HepG2 (cell line): ENCODE measurements around the gene PCDHB9. TPM values are rescaled to one million over a fixed set of nuclear protein-coding genes. Genes with fewer than 3 reads are reported as not detected.
A peak's percentile ranks its signal among the peaks of the same experiment; 100 is the strongest.
"Not testable (repeated sequence)": the region's sequence is repeated elsewhere in the genome, so short reads cannot be mapped to it uniquely, and the experiment has no call there.

Source experiments
- ATAC-seq: fragments of 200-7000 bp; cut with Tn5 transposase; 3 replicates; pipeline ENCODE4 v1.9.1; 2020; ENCODE audit warnings: mild to moderate bottlenecking, moderate library complexity
- BruUV-seq: library from RNA; stranded (reverse); fragments of 400-500 nt; replicated peaks from 2 replicates; lab custom pipeline; 2021; lab: Mats Ljungman, UMichigan
- CTCF ChIA-PET: fragments of 300-600 bp; formaldehyde crosslinking; extraction: SDS; loops from one replicate; lab custom pipeline; 2021; ENCODE audit warnings: low total read pairs, inconsistent platforms, low intra/inter-chr PET ratio; lab: Yijun Ruan, JAX
- POLR2A ChIA-PET: fragments of 350-600 bp; sonication (Branson Sonifier 250); formaldehyde crosslinking; loops from one replicate; lab custom pipeline; 2020; ENCODE audit warnings: antibody characterized with exemption, inconsistent platforms; lab: Yijun Ruan, JAX
- DNase-seq: peaks from one replicate; pipeline ENCODE4 v3.0.0-alpha.2; 2015; ENCODE audit warnings: low spot score
- FAIRE-seq: peaks from 3 replicates; lab custom pipeline; 2011; peaks lifted over from hg19 to GRCh38; lab: Jason Lieb, UNC
- H2AFZ ChIP-seq: one replicate; pipeline ENCODE4 v1.6.1; 2011; ENCODE audit warnings: low read length, inconsistent platforms
- H3K27ac ChIP-seq: fragments of 300-600 bp; 3 replicates; pipeline ENCODE4 v1.8.0; 2011; ENCODE audit warnings: mixed run types, mild to moderate bottlenecking, mixed read lengths, low read length, inconsistent platforms; ENCODE audit not compliant: insufficient read depth; ENCODE audit errors: extremely low read length
- H3K27me3 ChIP-seq, 2 experiments: fragments of 200-600 bp in 1 of 2; 2 replicates in 1 of 2; 3 replicates in 1 of 2; pipeline versions ENCODE4 v1.6.0 to v1.8.0; 2011; ENCODE audit warnings: low read length in 2 of 2, mild to moderate bottlenecking in 2 of 2, moderate library complexity in 2 of 2, inconsistent platforms in 1 of 2; ENCODE audit not compliant: insufficient read depth in 2 of 2, control insufficient read depth in 1 of 2
- H3K36me3 ChIP-seq, 2 experiments: fragments of 200-600 bp in 1 of 2; replicated peaks in 1 of 2; 2 replicates in 1 of 2; 3 replicates in 1 of 2; pipeline versions ENCODE4 v1.5.1 to v1.8.0; 2011; ENCODE audit warnings: low read length in 2 of 2, inconsistent platforms in 1 of 2; ENCODE audit not compliant: insufficient read depth in 2 of 2, control insufficient read depth in 1 of 2
- H3K4me1 ChIP-seq: 2 replicates; pipeline ENCODE4 v1.5.1; 2012; ENCODE audit warnings: low read length, inconsistent platforms; ENCODE audit not compliant: insufficient read depth
- H3K4me2 ChIP-seq: 2 replicates; pipeline ENCODE4 v1.6.0; 2011; ENCODE audit warnings: low read depth, low read length, inconsistent platforms
- H3K4me3 ChIP-seq, 3 experiments: fragments of 200-600 bp in 1 of 3; sonication (generic), shearing (Covaris generic) in 1 of 3; replicated peaks in 1 of 3; 2 replicates each; pipeline ENCODE4 v1.5.1; 2011 to 2016; ENCODE audit warnings: low read length in 3 of 3, inconsistent platforms in 2 of 3, low read depth in 2 of 3, mild to moderate bottlenecking in 2 of 3, control low read depth in 1 of 3, mixed read lengths in 1 of 3; ENCODE audit not compliant: insufficient read depth in 1 of 3
- H3K79me2 ChIP-seq: one replicate; pipeline ENCODE4 v1.6.1; 2011; ENCODE audit warnings: low read length, inconsistent platforms; ENCODE audit not compliant: insufficient read depth
- H3K9ac ChIP-seq: 2 replicates; pipeline ENCODE4 v1.6.0; 2011; ENCODE audit warnings: mild to moderate bottlenecking, low read depth, low read length, inconsistent platforms; ENCODE audit not compliant: insufficient read depth
- H3K9me3 ChIP-seq: 2 replicates; pipeline ENCODE4 v1.5.1; 2012; ENCODE audit warnings: mild to moderate bottlenecking, low read length
- H4K20me1 ChIP-seq: 2 replicates; pipeline ENCODE4 v1.6.0; 2011; ENCODE audit warnings: inconsistent platforms, mild to moderate bottlenecking, low read length, moderate library complexity; ENCODE audit not compliant: insufficient read depth
- ARID3A ChIP-seq: IDR thresholded peaks from 2 replicates; pipeline ENCODE4 v1.6.1; 2012; ENCODE audit warnings: low read depth, low read length, improper control_type of control experiment
- ARID5B ChIP-seq: IDR thresholded peaks from 2 replicates; pipeline ENCODE4 v1.4.0; 2020; ENCODE audit warnings: mild to moderate bottlenecking, missing genetic modification reagents
- CTCF ChIP-seq: sonication (generic); formaldehyde crosslinking; IDR thresholded peaks from 2 replicates; pipeline ENCODE4 v1.5.0; 2020; ENCODE audit warnings: mild to moderate bottlenecking, missing genetic modification reagents, moderate library complexity
- GFI1 ChIP-seq: sonication (generic); formaldehyde crosslinking; IDR thresholded peaks from 2 replicates; pipeline ENCODE4 v1.5.0; 2020; ENCODE audit warnings: missing genetic modification reagents, mild to moderate bottlenecking, borderline replicate concordance
- HOXD1 ChIP-seq: sonication (generic); formaldehyde crosslinking; IDR thresholded peaks from 2 replicates; pipeline ENCODE4 v1.5.0; 2020; ENCODE audit warnings: missing genetic modification reagents
- MEF2D ChIP-seq: sonication (generic); formaldehyde crosslinking; IDR thresholded peaks from 2 replicates; pipeline ENCODE4 v1.5.1; 2020; ENCODE audit warnings: mild to moderate bottlenecking, missing genetic modification reagents
- PITX1 ChIP-seq: sonication (generic); formaldehyde crosslinking; IDR thresholded peaks from 2 replicates; pipeline ENCODE4 v1.5.1; 2020; ENCODE audit warnings: mild to moderate bottlenecking, missing genetic modification reagents
- POLR2AphosphoS5 ChIP-seq: IDR thresholded peaks from 2 replicates; pipeline ENCODE4 v1.6.1; 2012; ENCODE audit warnings: low read depth, low read length
- RBAK ChIP-seq: sonication (generic); formaldehyde crosslinking; IDR thresholded peaks from 2 replicates; pipeline ENCODE4 v1.5.1; 2020; ENCODE audit warnings: mild to moderate bottlenecking, missing genetic modification reagents
- STAG1 ChIP-seq: sonication (generic); formaldehyde crosslinking; IDR thresholded peaks from 2 replicates; pipeline ENCODE4 v1.4.0; 2020; ENCODE audit warnings: missing genetic modification reagents
- ZNF572 ChIP-seq: sonication (generic); formaldehyde crosslinking; IDR thresholded peaks from 2 replicates; pipeline ENCODE4 v1.5.1; 2020; ENCODE audit warnings: mild to moderate bottlenecking, missing genetic modification reagents
- ZNF709 ChIP-seq: sonication (generic); formaldehyde crosslinking; IDR thresholded peaks from 2 replicates; pipeline ENCODE4 v1.5.0; 2020; ENCODE audit warnings: mild to moderate bottlenecking, missing genetic modification reagents
- WGBS: methylation state at CpG from one replicate; pipeline ENCODE4 v1.1.6; 2017; ENCODE audit warnings: low lambda C conversion rate; 5-methylcytosine and 5-hydroxymethylcytosine counted together
- in situ Hi-C: cut with HindIII; loops from 2 replicates; pipeline ENCODE4 v1.10.0; 2017; ENCODE audit warnings: low pct_unique_long_range_greater_than_20kb; ENCODE audit not compliant: extremely low pct_ligation_motif_present
- intact Hi-C: fragments of 100-400 bp; cut with micrococcal nuclease; formaldehyde crosslinking; loops from one replicate; pipeline ENCODE4 v1.10.0; 2022; ENCODE audit not compliant: unreplicated experiment
- polyA plus RNA-seq, 8 experiments: library from polyadenylated mRNA; depleted of rRNA in 3 of 8; stranded (reverse) in 7 of 8; unstranded in 1 of 8; fragments of >200 nt; fragmentation: Illumina TruSeq in 4 of 8; extraction: Trizol in 4 of 8; gene quantifications; 2 replicates each; pipeline versions ENCODE4 v1.2.1 to v1.2.3, GENCODE V29; 2011 to 2016; ENCODE audit warnings: low read depth in 4 of 8, missing spikeins in 1 of 8, mixed read lengths in 1 of 8; ENCODE audit not compliant: insufficient read depth in 1 of 8
- total RNA-seq, 5 experiments: library from RNA; depleted of rRNA; stranded (reverse); fragments of >200 nt; fragmentation: Illumina TruSeq; extraction: Trizol; gene quantifications; 2 replicates each; pipeline ENCODE4 v1.2.3, GENCODE V29; 2016; ENCODE audit warnings: low read depth in 1 of 5

The PCDHB9 gene
- total and polyA plus RNA-seq, 2 of the 13 experiments (the other 11 are each of a cell fraction or from before 2014, with no cell fraction given), result 0.17 to 0.18 TPM

GRCh38 chr5:141201646-141202045 lies 14.7 kb downstream of the PCDHB9 start:
- H3K27me3 ChIP-seq, in situ Hi-C loops, H3K4me2 ChIP-seq, CTCF ChIA-PET, intact Hi-C loops, ATAC-seq, H4K20me1 ChIP-seq, H3K9ac ChIP-seq, DNase-seq, BruUV-seq, H3K79me2 ChIP-seq, FAIRE-seq, H2AFZ ChIP-seq, H3K4me1 ChIP-seq, POLR2A ChIA-PET, H3K4me3 ChIP-seq, H3K36me3 ChIP-seq, H3K27ac ChIP-seq: not testable (repeated sequence)
- 73% methylated on average over 23 of the region's 35 CpGs for WGBS
- H3K9me3 ChIP-seq, result peaks cover 13% of the 10 kb centered on the region

- H3K79me2 ChIP-seq, result no peaks in the 10 kb centered on the region
- no peaks in the 10 kb centered on the region for H3K9me3 ChIP-seq
- H3K36me3 ChIP-seq, result no peaks in the 10 kb centered on the region
- in situ Hi-C loops (no loop called here), intact Hi-C loops (no loop called here)
- no peak within 1 kb of the TSS for H3K9ac ChIP-seq
- peak within 1 kb of the TSS; percentile 51 for H3K4me2 ChIP-seq
- FAIRE-seq (no peak), DNase-seq (peak; percentile 12), ATAC-seq (peak; percentile 37; the same call in 2 of the 3 replicates)
- CTCF ChIA-PET, result interaction anchor here (1.1 to 1.3 kb wide), 2 partner anchors 349 to 356 kb away, joined by 3 to 4 read pairs; no protein-coding TSS in a partner anchor
- no peak within 1 kb of the TSS for H3K27ac ChIP-seq
- peaks cover 9% of the 10 kb centered on the region; the same call in 1 of the 2 replicates for H3K4me1 ChIP-seq
- POLR2A ChIA-PET, result no interaction called here
- no peak within 1 kb of the TSS for H2AFZ ChIP-seq
- no peaks in the 10 kb centered on the region for H3K27me3 ChIP-seq
- H4K20me1 ChIP-seq, result no peaks in the 10 kb centered on the region
- TF ChIP-seq ARID3A (peak; percentile 73; the same call in 1 of the 2 replicates), ZNF709 (no peak), POLR2AphosphoS5 (no peak), CTCF (CRISPR knock-in tag) (peak; percentile 44), MEF2D (CRISPR knock-in tag) (no peak), STAG1 (CRISPR knock-in tag) (peak; percentile 21; the same call in 1 of the 2 replicates), ZNF572 (no peak), HOXD1 (no peak), GFI1 (no peak), ARID5B (CRISPR knock-in tag) (no peak), PITX1 (CRISPR knock-in tag) (no peak), RBAK (CRISPR knock-in tag) (no peak)
- no TSS peak for BruUV-seq
- WGBS, result 2% methylated on average over 11 of the region's 11 CpGs
- no peak within 1 kb of the TSS for H3K4me3 ChIP-seq
Observed at GRCh38 chr5:141208478-141208877, 21.5 kb downstream of the PCDHB9 start, which contains the start of gene PCDHB12. Gene PCDHB12 (plus strand): TSS chr5:141208719. CDS start chr5:141208908, 189 bp downstream.
